Activated B cell treated with CpG ODN at 0.5 μM for 24 hours (primary cell): Measurements from ENCODE around the gene MYBPC1. TPM values are rescaled to one million over a fixed set of nuclear protein-coding genes. Genes with fewer than 3 reads are reported as not detected.

Experiments used
- ATAC-seq: fragments of 200-7000 bp; cut with Tn5 transposase; one replicate; pipeline ENCODE4 v1.10.0; 2021; ENCODE audit warnings: low read depth, mild to moderate bottlenecking, moderate library complexity
- CTCF ChIA-PET: fragments of 350-600 bp; sonication (Branson Sonifier 250); formaldehyde crosslinking; loops from one replicate; lab custom pipeline; 2021; ENCODE audit warnings: antibody characterized with exemption; lab: Charles Lee
- POLR2A ChIA-PET: fragments of 350-600 bp; sonication (Branson Sonifier 250); formaldehyde crosslinking; loops from one replicate; lab custom pipeline; 2021; ENCODE audit warnings: antibody characterized with exemption; lab: Charles Lee
- DNase-seq: peaks from one replicate; pipeline ENCODE4 v3.0.0; 2022
- H3K27ac Mint-ChIP-seq: one replicate; pipeline ENCODE4 v1.8.0; 2020; ENCODE audit warnings: mixed read lengths
- H3K27me3 Mint-ChIP-seq: one replicate; pipeline ENCODE4 v1.8.0; 2021; ENCODE audit warnings: mixed read lengths
- H3K36me3 Mint-ChIP-seq: one replicate; pipeline ENCODE4 v1.8.0; 2021; ENCODE audit warnings: low read depth, mixed read lengths
- H3K4me1 Mint-ChIP-seq: one replicate; pipeline ENCODE4 v1.8.0; 2021; ENCODE audit warnings: mixed read lengths
- H3K4me3 Mint-ChIP-seq: one replicate; pipeline ENCODE4 v1.8.0; 2020; ENCODE audit warnings: mild to moderate bottlenecking, mixed read lengths
- H3K9me3 Mint-ChIP-seq: one replicate; pipeline ENCODE4 v1.8.0; 2020; ENCODE audit warnings: mixed read lengths
- CTCF ChIP-seq: fragments of 200-600 bp; IDR thresholded peaks from one replicate; pipeline ENCODE4 v1.8.0; 2022; ENCODE audit warnings: antibody characterized with exemption, mild to moderate bottlenecking
- intact Hi-C: fragments of 100-400 bp; cut with micrococcal nuclease; formaldehyde crosslinking; loops from one replicate; pipeline ENCODE4 v1.15.1; 2024
- total RNA-seq: library from RNA; stranded (reverse); gene quantifications from 2 replicates; pipeline ENCODE4 v1.2.3, GENCODE V29; 2022

The MYBPC1 gene
- total RNA-seq, 1 donor from 2014 or later: not detected

DNA sequence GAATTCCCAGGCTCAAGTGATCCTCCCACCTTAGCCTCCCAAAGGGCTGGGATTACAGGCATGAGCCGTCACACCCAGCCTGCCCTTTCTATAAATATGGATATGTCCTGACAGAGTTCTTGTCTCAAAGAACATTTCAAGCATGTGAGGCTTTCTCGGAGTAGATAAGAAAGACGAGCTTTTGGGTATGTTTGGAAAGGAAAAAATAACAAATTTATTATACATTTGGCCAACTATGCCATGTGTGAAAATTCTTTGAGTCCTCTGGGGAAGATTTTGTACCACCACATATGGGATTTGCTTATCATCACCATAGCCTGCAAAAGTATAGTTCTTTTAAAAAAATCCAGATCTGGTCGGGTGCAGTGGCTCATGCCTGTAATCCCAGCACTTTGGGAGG, 23.7 kb upstream of the MYBPC1 start:
- ChIA-PET CTCF (interaction anchor here (1.1 to 2.2 kb wide), 4 partner anchors 189 to 269 kb away, joined by 3 to 18 read pairs (median 4); no protein-coding TSS in a partner anchor), POLR2A (interaction anchor here (0.9 kb wide), 1 partner anchor 173 kb away, joined by 5 read pairs; no protein-coding TSS in a partner anchor)
- Mint-ChIP-seq H3K27me3 (peaks cover 5% of the 10 kb centered on the region), H3K36me3 (no peaks in the 10 kb centered on the region), H3K9me3 (no peaks in the 10 kb centered on the region), H3K4me3 (no peak overlapping the region), H3K27ac (no peak overlapping the region), H3K4me1 (peaks cover 4% of the 10 kb centered on the region)
- TF ChIP-seq CTCF: no peak
- intact Hi-C loops: loop anchor here (2.0 to 5.0 kb wide), 2 partner anchors 126 to 260 kb away; partner anchors contain the start of genes CHPT1 and GNPTAB
- DNase-seq: no peak
- ATAC-seq: no peak

- ChIA-PET CTCF (interaction anchor here (1.2 kb wide), 1 partner anchor 186 kb away, joined by 3 read pairs; no protein-coding TSS in a partner anchor), POLR2A (no interaction called here)
- Mint-ChIP-seq H3K4me3 (no peak overlapping the region), H3K36me3 (no peaks in the 10 kb centered on the region), H3K4me1 (peaks cover 4% of the 10 kb centered on the region), H3K9me3 (no peaks in the 10 kb centered on the region), H3K27me3 (no peaks in the 10 kb centered on the region), H3K27ac (no peak overlapping the region)
- intact Hi-C loops: loop anchor here (5.0 kb wide), 1 partner anchor 124 kb away; the partner anchor contains the start of gene CHPT1
- ATAC-seq (no peak), DNase-seq (no peak)
- TF ChIP-seq CTCF: no peak
Measured at GRCh38 chr12:101573743-101574142, 21.0 kb upstream of the MYBPC1 start.

DNA sequence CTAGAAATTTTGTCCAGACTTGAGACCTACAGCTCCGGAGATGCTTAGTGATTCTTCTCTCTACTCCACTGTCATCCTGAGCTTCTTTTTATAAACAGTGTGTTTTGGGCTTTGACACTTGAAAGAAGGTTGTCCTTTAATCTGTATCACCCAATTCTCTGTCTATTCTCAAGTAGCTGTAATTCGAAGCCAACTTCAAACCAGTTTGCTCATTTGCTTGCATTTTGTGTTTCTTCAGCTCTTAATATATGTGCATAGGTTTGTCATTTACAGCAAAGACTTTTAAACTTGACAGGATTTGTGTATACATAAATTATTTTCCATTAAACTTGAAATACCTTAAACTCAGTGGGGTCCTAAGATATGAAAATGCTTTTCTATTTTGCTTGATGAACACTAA, 16.4 kb upstream of the MYBPC1 start:
- no peak overlapping the region for H3K27ac Mint-ChIP-seq
- TF ChIP-seq CTCF: no peak
- POLR2A ChIA-PET: no interaction called here

GRCh38 chr12:101581190-101581589, 13.6 kb upstream of the MYBPC1 start:
- Mint-ChIP-seq H3K4me1 (no peaks in the 10 kb centered on the region), H3K9me3 (no peaks in the 10 kb centered on the region), H3K27ac (no peak overlapping the region), H3K27me3 (peaks cover 6% of the 10 kb centered on the region), H3K36me3 (no peaks in the 10 kb centered on the region), H3K4me3 (no peak overlapping the region)
- no peak for TF ChIP-seq CTCF
- ChIA-PET POLR2A (no interaction called here), CTCF (no interaction called here)
- DNase-seq (no peak), ATAC-seq (no peak)
- intact Hi-C loops: no loop called here

More for the DNA sequence above, 16.4 kb upstream of the MYBPC1 start:
- no peaks in the 10 kb centered on the region for H3K9me3 Mint-ChIP-seq
- ATAC-seq: no peak
- CTCF ChIA-PET: no interaction called here
- intact Hi-C loops: no loop called here
- no peak for DNase-seq
- H3K36me3 Mint-ChIP-seq: no peaks in the 10 kb centered on the region
- H3K4me3 Mint-ChIP-seq: no peak overlapping the region
- peaks cover 6% of the 10 kb centered on the region for H3K27me3 Mint-ChIP-seq
- H3K4me1 Mint-ChIP-seq: no peaks in the 10 kb centered on the region

- Mint-ChIP-seq H3K27ac (no peak overlapping the region), H3K36me3 (no peaks in the 10 kb centered on the region), H3K27me3 (peaks cover 12% of the 10 kb centered on the region), H3K4me3 (no peak overlapping the region), H3K9me3 (no peaks in the 10 kb centered on the region), H3K4me1 (no peaks in the 10 kb centered on the region)
- intact Hi-C loops: no loop called here
- CTCF ChIA-PET: interaction anchor here (0.7 kb wide), 1 partner anchor 191 kb away, joined by 3 read pairs; no protein-coding TSS in a partner anchor
- POLR2A ChIA-PET: no interaction called here
- no peak for TF ChIP-seq CTCF
- ATAC-seq (no peak), DNase-seq (no peak)
Measured at GRCh38 chr12:101582937-101583336, 11.8 kb upstream of the MYBPC1 start.
